ENCODE measurements around the gene CENPS. TPM values are rescaled to one million over a fixed set of nuclear protein-coding genes. Genes with fewer than 3 reads are reported as not detected.

Gene CENPS
- total and polyA plus RNA-seq, 2 of the 13 experiments (the other 11 are each of a cell fraction or from before 2014, with no cell fraction given): 3.3 to 22.0 TPM

DNA sequence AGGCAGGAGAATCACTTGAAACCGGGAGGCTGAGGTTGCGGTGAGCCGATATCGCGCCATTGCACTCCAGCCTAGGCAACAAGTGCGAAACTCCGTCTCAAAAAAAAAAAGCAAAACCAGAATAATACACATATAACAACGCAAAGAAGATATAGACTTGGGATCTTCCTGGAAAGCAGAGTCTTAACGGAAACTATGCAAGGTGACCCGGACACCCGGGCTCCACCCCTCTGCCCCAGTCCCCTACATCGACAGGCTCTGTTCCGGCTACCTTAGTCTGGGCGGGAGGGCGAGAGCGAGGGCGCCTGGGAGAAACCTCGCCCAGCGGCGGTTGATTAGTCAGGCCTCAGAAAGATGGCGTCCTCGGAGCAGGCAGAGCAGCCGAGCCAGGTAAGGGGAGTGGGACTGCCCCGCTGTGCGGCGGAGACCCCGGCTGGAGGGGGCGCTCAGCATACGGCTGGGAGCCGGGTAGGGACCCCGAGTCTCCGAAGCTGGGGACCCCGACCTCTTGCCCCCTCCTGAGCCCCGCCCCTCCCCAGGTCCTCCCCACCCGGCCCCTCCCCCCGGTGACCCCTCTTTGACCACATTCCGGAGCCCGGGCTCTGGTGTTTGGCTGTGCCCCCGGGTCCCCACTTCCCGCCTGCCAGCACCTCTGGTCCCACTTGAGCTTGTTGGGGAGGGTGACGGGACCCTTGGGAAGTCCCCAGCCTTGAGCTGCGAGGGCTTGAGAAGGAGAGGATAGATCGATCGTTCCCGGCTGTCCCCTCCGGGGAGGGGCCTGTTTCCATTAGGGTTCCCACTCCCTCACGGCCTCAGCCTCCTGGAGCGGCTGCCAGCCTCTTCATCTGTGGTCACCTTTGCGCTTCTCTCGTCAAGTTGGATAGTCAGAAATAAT lies 44.6 kb downstream of the CENPS start, which contains the start of gene PEX14 (continued):
- TF ChIP-seq, protein P1, sequence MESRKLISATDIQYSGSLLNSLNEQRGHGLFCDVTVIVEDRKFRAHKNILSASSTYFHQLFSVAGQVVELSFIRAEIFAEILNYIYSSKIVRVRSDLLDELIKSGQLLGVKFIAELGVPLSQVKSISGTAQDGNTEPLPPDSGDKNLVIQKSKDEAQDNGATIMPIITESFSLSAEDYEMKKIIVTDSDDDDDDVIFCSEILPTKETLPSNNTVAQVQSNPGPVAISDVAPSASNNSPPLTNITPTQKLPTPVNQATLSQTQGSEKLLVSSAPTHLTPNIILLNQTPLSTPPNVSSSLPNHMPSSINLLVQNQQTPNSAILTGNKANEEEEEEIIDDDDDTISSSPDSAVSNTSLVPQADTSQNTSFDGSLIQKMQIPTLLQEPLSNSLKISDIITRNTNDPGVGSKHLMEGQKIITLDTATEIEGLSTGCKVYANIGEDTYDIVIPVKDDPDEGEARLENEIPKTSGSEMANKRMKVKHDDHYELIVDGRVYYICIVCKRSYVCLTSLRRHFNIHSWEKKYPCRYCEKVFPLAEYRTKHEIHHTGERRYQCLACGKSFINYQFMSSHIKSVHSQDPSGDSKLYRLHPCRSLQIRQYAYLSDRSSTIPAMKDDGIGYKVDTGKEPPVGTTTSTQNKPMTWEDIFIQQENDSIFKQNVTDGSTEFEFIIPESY (CRISPR knock-in tag; IDR thresholded peaks at IDR 0.05): no peak; the same call in 1 of the 2 replicates
- TF ChIP-seq KMT2B (CRISPR knock-in tag; IDR thresholded peaks at IDR 0.05) (peak; percentile 95), ZNF17 (CRISPR knock-in tag; IDR thresholded peaks at IDR 0.05) (no peak), SUZ12 (IDR thresholded peaks at IDR 0.05; ENCODE audit: low read depth, low read length) (peak; percentile 35; the same call in 1 of the 2 replicates), ZNF225 (CRISPR knock-in tag; IDR thresholded peaks at IDR 0.05) (no peak), TGIF2 (CRISPR knock-in tag; IDR thresholded peaks at IDR 0.05) (peak; percentile 32; the same call in 1 of the 2 replicates), ZFP41 (CRISPR knock-in tag; IDR thresholded peaks at IDR 0.05; ENCODE audit: borderline replicate concordance) (no peak), SRSF9 (IDR thresholded peaks at IDR 0.05; ENCODE audit: borderline replicate concordance, insufficient read depth, low read depth, low read length, poor library complexity, severe bottlenecking) (no peak), ZNF501 (CRISPR knock-in tag; IDR thresholded peaks at IDR 0.05) (peak; percentile 41; the same call in 1 of the 2 replicates), ZNF558 (CRISPR knock-in tag; IDR thresholded peaks at IDR 0.05; ENCODE audit: borderline replicate concordance) (0 out of 2 replicates have a peak, but pooled peaks have one; percentile 44), TRIM24 (CRISPR knock-in tag; IDR thresholded peaks at IDR 0.05) (no peak), ZNF839 (CRISPR knock-in tag; IDR thresholded peaks at IDR 0.05; ENCODE audit: borderline replicate concordance) (no peak)
- TF ChIP-seq, protein P2, sequence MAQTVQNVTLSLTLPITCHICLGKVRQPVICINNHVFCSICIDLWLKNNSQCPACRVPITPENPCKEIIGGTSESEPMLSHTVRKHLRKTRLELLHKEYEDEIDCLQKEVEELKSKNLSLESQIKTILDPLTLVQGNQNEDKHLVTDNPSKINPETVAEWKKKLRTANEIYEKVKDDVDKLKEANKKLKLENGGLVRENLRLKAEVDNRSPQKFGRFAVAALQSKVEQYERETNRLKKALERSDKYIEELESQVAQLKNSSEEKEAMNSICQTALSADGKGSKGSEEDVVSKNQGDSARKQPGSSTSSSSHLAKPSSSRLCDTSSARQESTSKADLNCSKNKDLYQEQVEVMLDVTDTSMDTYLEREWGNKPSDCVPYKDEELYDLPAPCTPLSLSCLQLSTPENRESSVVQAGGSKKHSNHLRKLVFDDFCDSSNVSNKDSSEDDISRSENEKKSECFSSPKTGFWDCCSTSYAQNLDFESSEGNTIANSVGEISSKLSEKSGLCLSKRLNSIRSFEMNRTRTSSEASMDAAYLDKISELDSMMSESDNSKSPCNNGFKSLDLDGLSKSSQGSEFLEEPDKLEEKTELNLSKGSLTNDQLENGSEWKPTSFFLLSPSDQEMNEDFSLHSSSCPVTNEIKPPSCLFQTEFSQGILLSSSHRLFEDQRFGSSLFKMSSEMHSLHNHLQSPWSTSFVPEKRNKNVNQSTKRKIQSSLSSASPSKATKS (CRISPR knock-in tag; IDR thresholded peaks at IDR 0.05): no peak
- TF ChIP-seq, protein P3, sequence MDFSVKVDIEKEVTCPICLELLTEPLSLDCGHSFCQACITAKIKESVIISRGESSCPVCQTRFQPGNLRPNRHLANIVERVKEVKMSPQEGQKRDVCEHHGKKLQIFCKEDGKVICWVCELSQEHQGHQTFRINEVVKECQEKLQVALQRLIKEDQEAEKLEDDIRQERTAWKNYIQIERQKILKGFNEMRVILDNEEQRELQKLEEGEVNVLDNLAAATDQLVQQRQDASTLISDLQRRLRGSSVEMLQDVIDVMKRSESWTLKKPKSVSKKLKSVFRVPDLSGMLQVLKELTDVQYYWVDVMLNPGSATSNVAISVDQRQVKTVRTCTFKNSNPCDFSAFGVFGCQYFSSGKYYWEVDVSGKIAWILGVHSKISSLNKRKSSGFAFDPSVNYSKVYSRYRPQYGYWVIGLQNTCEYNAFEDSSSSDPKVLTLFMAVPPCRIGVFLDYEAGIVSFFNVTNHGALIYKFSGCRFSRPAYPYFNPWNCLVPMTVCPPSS (IDR thresholded peaks at IDR 0.05): no peak
- TF ChIP-seq, protein P4, sequence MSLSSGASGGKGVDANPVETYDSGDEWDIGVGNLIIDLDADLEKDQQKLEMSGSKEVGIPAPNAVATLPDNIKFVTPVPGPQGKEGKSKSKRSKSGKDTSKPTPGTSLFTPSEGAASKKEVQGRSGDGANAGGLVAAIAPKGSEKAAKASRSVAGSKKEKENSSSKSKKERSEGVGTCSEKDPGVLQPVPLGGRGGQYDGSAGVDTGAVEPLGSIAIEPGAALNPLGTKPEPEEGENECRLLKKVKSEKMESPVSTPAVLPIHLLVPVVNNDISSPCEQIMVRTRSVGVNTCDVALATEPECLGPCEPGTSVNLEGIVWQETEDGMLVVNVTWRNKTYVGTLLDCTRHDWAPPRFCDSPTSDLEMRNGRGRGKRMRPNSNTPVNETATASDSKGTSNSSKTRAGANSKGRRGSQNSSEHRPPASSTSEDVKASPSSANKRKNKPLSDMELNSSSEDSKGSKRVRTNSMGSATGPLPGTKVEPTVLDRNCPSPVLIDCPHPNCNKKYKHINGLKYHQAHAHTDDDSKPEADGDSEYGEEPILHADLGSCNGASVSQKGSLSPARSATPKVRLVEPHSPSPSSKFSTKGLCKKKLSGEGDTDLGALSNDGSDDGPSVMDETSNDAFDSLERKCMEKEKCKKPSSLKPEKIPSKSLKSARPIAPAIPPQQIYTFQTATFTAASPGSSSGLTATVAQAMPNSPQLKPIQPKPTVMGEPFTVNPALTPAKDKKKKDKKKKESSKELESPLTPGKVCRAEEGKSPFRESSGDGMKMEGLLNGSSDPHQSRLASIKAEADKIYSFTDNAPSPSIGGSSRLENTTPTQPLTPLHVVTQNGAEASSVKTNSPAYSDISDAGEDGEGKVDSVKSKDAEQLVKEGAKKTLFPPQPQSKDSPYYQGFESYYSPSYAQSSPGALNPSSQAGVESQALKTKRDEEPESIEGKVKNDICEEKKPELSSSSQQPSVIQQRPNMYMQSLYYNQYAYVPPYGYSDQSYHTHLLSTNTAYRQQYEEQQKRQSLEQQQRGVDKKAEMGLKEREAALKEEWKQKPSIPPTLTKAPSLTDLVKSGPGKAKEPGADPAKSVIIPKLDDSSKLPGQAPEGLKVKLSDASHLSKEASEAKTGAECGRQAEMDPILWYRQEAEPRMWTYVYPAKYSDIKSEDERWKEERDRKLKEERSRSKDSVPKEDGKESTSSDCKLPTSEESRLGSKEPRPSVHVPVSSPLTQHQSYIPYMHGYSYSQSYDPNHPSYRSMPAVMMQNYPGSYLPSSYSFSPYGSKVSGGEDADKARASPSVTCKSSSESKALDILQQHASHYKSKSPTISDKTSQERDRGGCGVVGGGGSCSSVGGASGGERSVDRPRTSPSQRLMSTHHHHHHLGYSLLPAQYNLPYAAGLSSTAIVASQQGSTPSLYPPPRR (CRISPR knock-in tag; IDR thresholded peaks at IDR 0.05; ENCODE audit: borderline replicate concordance): no peak
- TF ChIP-seq, protein P5, sequence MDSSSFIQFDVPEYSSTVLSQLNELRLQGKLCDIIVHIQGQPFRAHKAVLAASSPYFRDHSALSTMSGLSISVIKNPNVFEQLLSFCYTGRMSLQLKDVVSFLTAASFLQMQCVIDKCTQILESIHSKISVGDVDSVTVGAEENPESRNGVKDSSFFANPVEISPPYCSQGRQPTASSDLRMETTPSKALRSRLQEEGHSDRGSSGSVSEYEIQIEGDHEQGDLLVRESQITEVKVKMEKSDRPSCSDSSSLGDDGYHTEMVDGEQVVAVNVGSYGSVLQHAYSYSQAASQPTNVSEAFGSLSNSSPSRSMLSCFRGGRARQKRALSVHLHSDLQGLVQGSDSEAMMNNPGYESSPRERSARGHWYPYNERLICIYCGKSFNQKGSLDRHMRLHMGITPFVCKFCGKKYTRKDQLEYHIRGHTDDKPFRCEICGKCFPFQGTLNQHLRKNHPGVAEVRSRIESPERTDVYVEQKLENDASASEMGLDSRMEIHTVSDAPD (CRISPR knock-in tag; IDR thresholded peaks at IDR 0.05): peak; percentile 23; the same call in 1 of the 2 replicates
